Left ventricle myocardium superior (tissue), 1 donor: ENCODE results near the gene SMTNL2. TPM values are rescaled to one million over a fixed set of nuclear protein-coding genes. Genes with fewer than 3 reads are reported as not detected.
"Not testable (repeated sequence)": the region's sequence is repeated elsewhere in the genome, so short reads cannot be mapped to it uniquely, and the experiment has no call there.

Experiments used
- ATAC-seq: fragments of 200-7000 bp; cut with Tn5 transposase; one replicate; pipeline ENCODE4 v1.9.1; 2020; ENCODE audit warnings: mild to moderate bottlenecking, moderate library complexity
- DNase-seq: peaks from one replicate; pipeline ENCODE4 v3.0.0-alpha.2; 2020
- intact Hi-C: fragments of 100-400 bp; cut with micrococcal nuclease; formaldehyde crosslinking; loops from one replicate; pipeline ENCODE4 v1.11.0; 2022
- total RNA-seq: library from RNA; stranded (reverse); fragmentation: NEBNext Ultra II Directional; extraction: Animal tissue kit (Norgen Biotek cat#: 25700); gene quantifications from one replicate; pipeline ENCODE4 v1.2.1, GENCODE V29; 2021
- donor health status: DM: no; HTN: yes; CAD: no; lungs with severe emphysema.

Gene SMTNL2
- total RNA-seq, 1 donor from 2014 or later, result 47.4 TPM

- no peak for ATAC-seq
- no peak for DNase-seq
- intact Hi-C loops, result no loop called here
Observed at GRCh38 chr17:4617090-4617489, 32.8 kb downstream of the SMTNL2 start.

- ATAC-seq, result no peak
- intact Hi-C loops, result no loop called here
Observed at GRCh38 chr17:4617590-4618351, 33.4 kb downstream of the SMTNL2 start.

GRCh38 chr17:4620531-4621101 lies 36.3 kb downstream of the SMTNL2 start:
- no peak for DNase-seq
- no peak for ATAC-seq
- intact Hi-C loops, result no loop called here

More at GRCh38 chr17:4617590-4618351, 33.4 kb downstream of the SMTNL2 start:
- no peak for DNase-seq

GRCh38 chr17:4622375-4622774 lies 38.0 kb downstream of the SMTNL2 start:
- DNase-seq, result no peak
- ATAC-seq, result no peak
- intact Hi-C loops, result no loop called here

GRCh38 chr17:4623249-4623648 lies 38.9 kb downstream of the SMTNL2 start:
- DNase-seq, result no peak
- ATAC-seq, result no peak
- intact Hi-C loops, result no loop called here

GRCh38 chr17:4624451-4624911 lies 40.2 kb downstream of the SMTNL2 start:
- ATAC-seq, DNase-seq, intact Hi-C loops: not testable (repeated sequence)

- ATAC-seq (peak; percentile 62), DNase-seq (no peak)
- intact Hi-C loops, result loop anchor here (5.0 kb wide), 1 partner anchor 203 kb away; no protein-coding TSS in a partner anchor
Observed at GRCh38 chr17:4625181-4625617, 40.9 kb downstream of the SMTNL2 start.

GRCh38 chr17:4626734-4627256 lies 42.5 kb downstream of the SMTNL2 start:
- ATAC-seq, result no peak
- intact Hi-C loops, result loop anchor here (2.0 to 5.0 kb wide), 2 partner anchors 60 to 204 kb away; no protein-coding TSS in a partner anchor
- no peak for DNase-seq

- ATAC-seq (no peak), DNase-seq (no peak)
- intact Hi-C loops, result no loop called here
Observed at GRCh38 chr17:4631431-4631830, 47.1 kb downstream of the SMTNL2 start.

- intact Hi-C loops, result no loop called here
- ATAC-seq, result no peak
- DNase-seq, result no peak
Observed at GRCh38 chr17:4631836-4632580, 47.7 kb downstream of the SMTNL2 start.

GRCh38 chr17:4632581-4632920 lies 48.2 kb downstream of the SMTNL2 start:
- DNase-seq (no peak), ATAC-seq (no peak)
- intact Hi-C loops, result no loop called here

GRCh38 chr17:4633643-4634042 lies 49.3 kb downstream of the SMTNL2 start:
- intact Hi-C loops, result no loop called here
- ATAC-seq (no peak), DNase-seq (no peak)

- intact Hi-C loops, result no loop called here
- ATAC-seq (no peak), DNase-seq (no peak)
Observed at GRCh38 chr17:4634976-4635375, 50.6 kb downstream of the SMTNL2 start.

- DNase-seq (peak; percentile 44), ATAC-seq (peak; percentile 64)
- intact Hi-C loops, result no loop called here
Observed at GRCh38 chr17:4635823-4636375, 51.6 kb downstream of the SMTNL2 start.

GRCh38 chr17:4636474-4637100 lies 52.3 kb downstream of the SMTNL2 start:
- no peak for ATAC-seq
- intact Hi-C loops, result no loop called here
- no peak for DNase-seq

GRCh38 chr17:4638766-4639165 lies 54.4 kb downstream of the SMTNL2 start:
- intact Hi-C loops, DNase-seq, ATAC-seq: not testable (repeated sequence)

- intact Hi-C loops, DNase-seq: not testable (repeated sequence)
- peak; percentile 31 for ATAC-seq
Observed at GRCh38 chr17:4639301-4640059, 55.2 kb downstream of the SMTNL2 start.

GRCh38 chr17:4640569-4641188 lies 56.4 kb downstream of the SMTNL2 start:
- ATAC-seq, DNase-seq, intact Hi-C loops: not testable (repeated sequence)
